HG03342 (cell line): Measurements from ENCODE around the gene DHCR7.

Experiments
- ATAC-seq: cut with Tn5 transposase; IDR thresholded peaks from one replicate; pipeline ENCODE4 v1.9.1; 2021; ENCODE audit warnings: mild to moderate bottlenecking, moderate library complexity; ENCODE audit not compliant: unreplicated experiment

DHCR7 gene

GRCh38 chr11:71481101-71481960 is 33.1 kb upstream of the DHCR7 start:
- ATAC-seq = no peak

- ATAC-seq = no peak
Measured at GRCh38 chr11:71478528-71478840, 30.3 kb upstream of the DHCR7 start.

DNA sequence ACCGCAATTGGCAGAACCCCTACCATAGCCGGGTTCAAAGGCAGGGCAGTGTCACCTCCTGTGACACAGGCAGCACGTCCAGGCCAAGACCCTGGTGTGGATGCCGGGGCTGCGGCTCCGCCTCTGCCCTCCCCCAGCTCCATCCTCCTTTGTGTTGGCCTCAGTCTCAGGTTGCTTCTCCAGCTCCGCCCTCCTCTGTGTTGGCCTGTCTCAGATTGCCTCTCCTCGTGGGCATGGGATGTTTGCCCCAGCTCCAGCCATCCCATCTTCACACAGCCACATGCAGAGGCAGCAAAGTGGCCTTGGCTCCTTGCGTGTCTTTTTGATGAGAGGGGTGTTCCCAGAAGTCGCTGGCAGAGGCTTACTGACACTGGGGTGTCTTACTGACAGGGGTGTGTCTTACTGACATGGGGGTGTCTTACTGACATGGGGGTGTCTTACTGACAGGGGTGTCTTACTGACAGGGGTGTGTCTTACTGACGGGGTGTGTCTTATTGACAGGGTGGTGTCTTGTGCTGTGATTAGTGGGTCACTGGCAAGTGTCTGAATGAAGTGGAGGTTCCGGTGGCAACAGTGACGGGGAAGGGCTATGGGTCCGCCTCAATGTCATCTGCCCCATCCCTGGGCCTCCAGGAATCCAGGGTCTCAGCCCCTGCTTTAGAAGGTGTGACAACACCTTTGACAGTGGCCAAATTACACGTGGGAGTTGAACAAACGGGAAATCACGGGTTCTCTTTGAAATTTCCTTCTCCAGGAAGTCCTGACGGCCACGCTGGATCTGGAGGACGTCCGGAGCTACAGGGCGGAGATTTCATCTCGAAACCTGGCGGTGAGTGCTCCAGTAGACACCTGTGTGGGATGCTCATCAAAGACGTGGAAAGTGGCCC is 29.7 kb upstream of the DHCR7 start:
- ATAC-seq = no peak

GRCh38 chr11:71476926-71477640 is 28.9 kb upstream of the DHCR7 start:
- ATAC-seq = no peak

DNA sequence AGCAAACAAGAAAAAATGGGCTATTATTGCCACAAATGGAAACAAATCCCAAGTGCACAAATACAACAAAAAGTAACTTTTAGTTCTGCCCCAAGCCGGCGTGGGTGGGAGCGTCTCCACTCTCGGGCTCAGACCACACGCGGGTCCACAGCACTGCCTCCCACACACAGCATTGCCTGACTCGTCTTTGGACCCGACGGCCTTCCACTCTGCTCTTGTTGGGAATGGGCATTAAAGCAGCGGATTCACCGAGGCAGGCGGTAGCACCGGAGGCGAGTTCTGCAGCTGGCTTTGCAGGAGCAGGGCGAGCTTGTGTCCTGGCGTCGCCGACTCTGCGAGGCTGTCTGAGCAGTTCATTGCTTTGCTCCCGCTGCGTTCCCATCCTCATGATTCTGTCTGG is 27.8 kb upstream of the DHCR7 start:
- no peak for ATAC-seq

DNA sequence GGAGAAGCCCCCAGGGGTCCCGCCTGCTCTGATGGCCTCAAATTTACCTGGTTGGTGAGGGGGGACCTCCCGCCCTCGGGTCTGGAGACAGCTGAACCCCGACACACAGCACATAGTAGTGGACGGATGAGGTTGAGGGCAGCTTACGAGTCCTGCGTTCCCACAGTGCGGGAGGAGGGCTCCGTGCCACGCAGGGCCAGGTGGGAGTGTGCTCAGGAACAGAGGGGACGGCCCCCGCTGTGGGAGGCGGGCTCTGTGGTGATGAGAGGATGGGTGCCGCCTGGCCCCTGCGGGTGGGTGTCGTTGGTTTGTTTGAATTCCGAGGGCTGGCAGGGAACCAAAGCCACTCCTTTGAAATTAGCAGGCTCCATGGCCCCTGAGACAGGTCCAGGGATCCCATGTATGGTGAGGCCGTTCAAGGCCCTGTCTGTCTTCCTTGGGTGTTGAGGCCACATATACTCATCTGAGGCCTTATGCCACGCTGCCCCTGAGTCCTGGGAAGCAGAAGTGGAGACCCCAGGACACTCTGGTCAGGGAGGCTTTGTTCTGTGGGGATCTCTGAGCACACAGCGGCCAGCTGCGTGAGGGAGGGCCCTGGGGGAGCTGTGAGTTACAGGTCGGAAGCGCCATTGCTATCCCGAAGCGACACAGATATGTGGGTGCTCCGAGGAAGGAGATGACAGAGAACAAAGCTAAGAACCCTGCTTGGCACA is 26.7 kb upstream of the DHCR7 start:
- no peak for ATAC-seq

- ATAC-seq = no peak
Measured at GRCh38 chr11:71474141-71474770, 26.1 kb upstream of the DHCR7 start.

GRCh38 chr11:71473793-71474080 is 25.5 kb upstream of the DHCR7 start:
- ATAC-seq = no peak

DNA sequence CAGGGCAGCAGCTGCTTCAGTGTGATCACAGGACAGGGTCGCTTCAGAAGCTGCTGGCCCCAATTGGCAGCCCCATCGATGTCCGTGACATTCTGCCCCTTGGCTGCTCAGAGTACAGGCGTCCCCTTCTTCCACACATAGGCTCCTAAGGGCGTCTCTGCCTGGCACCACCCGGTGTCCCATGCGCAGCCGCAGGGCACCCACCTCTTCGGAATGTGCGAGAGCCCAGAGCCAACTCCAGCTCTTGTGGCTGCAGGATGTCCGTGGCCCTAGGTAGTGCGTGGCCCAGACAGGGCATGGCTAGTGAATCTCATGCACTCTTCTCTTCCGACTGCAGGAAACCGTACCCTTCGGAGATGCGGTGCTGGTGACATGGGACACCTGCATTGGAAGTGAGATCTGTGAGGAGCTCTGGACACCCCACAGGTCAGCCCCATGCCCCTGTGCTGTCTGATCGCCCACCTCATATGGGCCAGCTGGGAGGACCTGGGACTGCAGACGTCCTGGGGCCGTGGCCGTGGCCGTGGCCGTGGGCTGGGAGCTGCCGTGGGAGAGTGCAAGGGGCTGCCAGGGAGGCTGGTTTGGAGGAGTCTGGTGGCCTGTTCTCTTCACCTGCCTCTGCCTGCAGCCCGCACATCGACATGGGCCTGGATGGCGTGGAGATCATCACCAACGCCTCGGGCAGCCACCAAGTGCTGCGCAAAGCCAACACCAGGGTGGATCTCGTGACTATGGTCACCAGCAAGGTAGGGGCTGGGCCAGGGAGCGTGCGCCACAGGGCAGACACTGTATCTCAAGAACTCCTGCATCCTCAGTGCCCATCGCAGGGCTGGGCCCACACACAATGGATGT is 25.0 kb upstream of the DHCR7 start:
- ATAC-seq = no peak

DNA sequence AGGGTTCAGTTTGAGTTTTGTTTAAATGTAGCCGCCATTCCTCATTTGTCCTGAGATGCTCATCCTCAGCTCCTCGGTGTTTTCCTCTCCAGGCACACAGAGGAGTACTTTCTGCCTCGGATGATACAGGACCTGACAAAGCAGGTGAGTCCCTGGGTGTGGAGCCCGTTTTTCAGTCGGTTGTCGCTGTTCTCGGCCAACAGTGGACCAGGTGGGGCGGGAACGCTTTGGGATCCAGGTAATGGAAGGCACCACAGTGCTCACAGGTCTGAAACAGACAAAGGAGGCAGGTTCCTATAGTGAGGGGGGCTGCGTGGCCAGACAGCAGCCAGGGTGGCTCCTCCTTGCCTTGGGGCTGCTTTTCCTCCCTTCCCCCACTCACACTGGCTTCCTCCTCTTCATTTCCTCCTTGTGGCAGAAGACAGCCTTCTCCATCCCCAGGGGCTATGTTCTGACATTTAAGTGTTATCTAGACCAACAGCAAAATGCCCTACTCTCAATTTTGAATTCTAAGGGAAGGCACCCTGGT is 24.2 kb upstream of the DHCR7 start:
- no peak for ATAC-seq

- ATAC-seq = no peak
Measured at GRCh38 chr11:71470946-71471345, 22.8 kb upstream of the DHCR7 start.

- ATAC-seq = no peak
Measured at GRCh38 chr11:71467164-71467563, 19.0 kb upstream of the DHCR7 start.

DNA sequence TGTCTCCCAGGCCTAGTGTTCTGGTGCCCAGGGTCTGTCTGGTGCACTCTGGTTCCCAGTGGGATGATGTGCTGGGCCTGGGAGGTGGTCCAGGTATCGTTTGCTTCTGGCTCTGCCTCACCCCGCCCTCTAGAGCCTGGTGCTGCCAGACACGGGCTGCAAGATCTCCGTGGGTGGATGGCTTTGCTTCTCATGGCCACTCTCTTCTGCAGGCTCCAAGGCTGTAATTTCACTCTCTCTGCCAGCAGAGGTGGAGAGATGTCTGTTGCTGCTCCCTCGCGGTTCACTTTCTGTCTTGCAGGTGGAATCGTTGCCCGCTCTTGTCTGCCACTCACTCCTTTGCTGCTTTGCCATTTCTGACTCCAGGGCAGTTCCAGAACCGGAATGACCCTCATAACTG is 18.2 kb upstream of the DHCR7 start:
- no peak for ATAC-seq

DNA sequence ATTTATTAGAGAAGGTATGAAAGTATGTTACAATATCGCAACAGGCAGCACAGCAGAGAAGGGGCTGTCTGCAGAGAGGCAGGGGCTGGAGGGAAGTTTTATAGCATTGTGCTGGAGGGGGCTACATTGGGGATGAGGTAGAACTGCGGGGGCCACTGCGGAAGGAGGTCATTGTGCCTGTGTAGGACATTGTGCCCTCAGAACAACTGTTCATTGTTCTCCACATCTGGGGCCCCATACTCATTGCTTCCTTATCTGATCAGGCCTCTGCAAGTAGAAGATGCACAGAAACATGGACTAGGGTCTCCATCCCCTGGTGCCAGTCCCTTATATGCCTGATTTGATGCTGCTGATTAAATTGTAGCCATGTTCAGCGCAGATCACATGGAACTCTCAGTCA is 16.9 kb upstream of the DHCR7 start:
- ATAC-seq = no peak

DNA sequence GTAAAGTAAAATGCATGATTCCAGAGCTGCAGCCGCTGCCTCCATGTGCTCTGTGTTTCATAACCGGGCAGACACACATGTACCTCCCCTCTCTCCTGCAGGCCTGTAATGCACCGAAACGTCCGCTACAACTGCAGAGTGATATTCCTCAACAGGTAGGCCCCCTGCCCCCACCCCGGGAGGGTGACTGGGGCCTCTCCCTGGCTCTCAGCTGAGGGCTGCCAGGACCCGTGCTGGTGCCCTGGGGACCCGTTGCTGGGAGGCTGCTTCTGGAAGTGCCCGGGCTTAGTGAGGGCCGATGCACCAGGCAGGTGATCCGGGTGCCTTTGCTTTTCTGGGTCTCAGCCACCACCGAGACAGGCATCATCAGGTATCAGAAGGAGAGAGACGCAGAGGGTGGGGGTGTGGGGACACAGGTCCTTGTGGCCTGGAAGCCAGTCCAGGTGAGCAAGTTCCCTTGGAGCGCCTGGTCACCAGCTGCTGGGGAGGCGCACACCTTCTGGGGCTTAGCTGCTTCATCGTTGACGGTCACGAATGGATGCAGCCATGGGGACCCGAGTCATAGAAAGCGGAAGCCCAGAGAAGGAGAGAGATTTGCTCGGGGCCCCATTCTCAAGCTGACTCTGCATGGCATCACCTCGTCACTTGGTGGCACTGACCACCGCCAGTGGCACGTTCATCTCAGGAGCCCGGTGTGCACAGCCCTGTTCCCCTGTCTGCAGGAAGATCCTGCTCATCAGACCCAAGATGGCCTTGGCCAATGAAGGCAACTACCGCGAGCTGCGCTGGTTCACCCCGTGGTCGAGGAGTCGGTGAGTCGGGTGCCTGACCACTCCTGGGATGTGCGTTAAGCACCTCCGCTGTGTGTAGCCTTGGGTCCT is 15.4 kb upstream of the DHCR7 start:
- ATAC-seq = no peak

- no peak for ATAC-seq
Measured at GRCh38 chr11:71462726-71463125, 14.5 kb upstream of the DHCR7 start.

- no peak for ATAC-seq
Measured at GRCh38 chr11:71461696-71462095, 13.5 kb upstream of the DHCR7 start.

DNA sequence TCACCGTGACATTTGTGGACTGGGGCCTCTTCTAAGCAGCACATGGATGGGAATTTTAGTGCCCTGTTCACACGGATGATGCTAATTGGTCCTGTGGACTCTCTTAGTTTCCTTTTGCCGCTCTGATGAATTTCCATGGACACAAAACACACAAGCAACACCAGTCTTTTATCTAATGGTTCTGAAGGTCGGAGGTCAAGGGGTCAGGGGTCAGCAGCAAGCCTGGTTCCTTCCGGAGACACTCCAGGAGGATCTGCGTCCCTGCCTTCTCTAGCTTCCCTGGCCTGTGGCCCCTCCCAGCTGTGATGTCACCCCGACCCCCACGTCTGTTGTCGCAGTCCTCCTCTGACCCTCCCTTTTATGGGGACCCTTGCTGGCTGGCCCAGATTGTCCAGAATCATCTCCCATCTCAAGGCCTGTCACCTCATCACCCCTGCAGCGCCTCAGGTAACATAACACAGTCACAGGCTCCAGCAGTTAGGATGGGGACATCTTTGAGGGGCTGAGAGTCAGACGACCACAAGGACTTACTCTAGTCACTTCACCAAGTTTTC is 11.7 kb upstream of the DHCR7 start:
- no peak for ATAC-seq
